Spleen (tissue), 7 donors: ENCODE data around the gene SOX30.

Experiments
- CTCF ChIP-seq, 11 experiments: fragments of 200-600 bp in 7 of 11; fragments of 450-650 bp in 4 of 11; sonication (generic) in 4 of 11; IDR thresholded peaks in 8 of 11; conservative IDR thresholded peaks in 3 of 11; 1 replicate in 7 of 11; 2 replicates in 4 of 11; pipeline versions ENCODE4 v1.4.0 to v1.8.0; 2016 to 2021; ENCODE audit warnings: antibody characterized with exemption in 11 of 11, inconsistent platforms in 4 of 11, mild to moderate bottlenecking in 1 of 11
- POLR2A ChIP-seq, 3 donors: fragments of 450-650 bp; IDR thresholded peaks; one replicate each; pipeline ENCODE4 v1.5.1; 2017; ENCODE audit warnings: antibody characterized with exemption in 3 of 3, mild to moderate bottlenecking in 1 of 3
- donor health status: DM: no; HTN: no; CAD: no; lungs with moderate emphysema.
- donor health status: DM: no; HTN: no; CAD: no.
- donor health status: DM: no; HTN: no; CAD: no.

- no peak for TF ChIP-seq POLR2A (IDR thresholded peaks at IDR 0.05)
- no peak for TF ChIP-seq CTCF (IDR thresholded peaks at IDR 0.05 in 8 of 11, conservative IDR thresholded peaks at IDR 0.05 in 3 of 11)
Measured at GRCh38 chr5:157607371-157608161, 44.7 kb downstream of the SOX30 start.
